ENCODE results near the gene LRRC56.

- TF ChIP-seq CTCF (IDR thresholded peaks at IDR 0.05) (no peak), POLR2A (IDR thresholded peaks at IDR 0.05) (no peak)
Measured at GRCh38 chr11:496834-497564, 40.3 kb upstream of the LRRC56 start.

All from heart left ventricle (tissue), 13 donors.